Embryonic facial prominence (tissue), 1 donor: Measurements from ENCODE around the gene GANC.
A peak's percentile ranks its signal among the peaks of the same experiment; 100 is the strongest.
"Not testable (repeated sequence)": the region's sequence is repeated elsewhere in the genome, so short reads cannot be mapped to it uniquely, and the experiment has no call there.

Experiments
- DNase-seq: peaks from one replicate; pipeline ENCODE4 v3.0.0-alpha.2; 2016; ENCODE audit errors: extremely low spot score

The GANC gene, protein sequence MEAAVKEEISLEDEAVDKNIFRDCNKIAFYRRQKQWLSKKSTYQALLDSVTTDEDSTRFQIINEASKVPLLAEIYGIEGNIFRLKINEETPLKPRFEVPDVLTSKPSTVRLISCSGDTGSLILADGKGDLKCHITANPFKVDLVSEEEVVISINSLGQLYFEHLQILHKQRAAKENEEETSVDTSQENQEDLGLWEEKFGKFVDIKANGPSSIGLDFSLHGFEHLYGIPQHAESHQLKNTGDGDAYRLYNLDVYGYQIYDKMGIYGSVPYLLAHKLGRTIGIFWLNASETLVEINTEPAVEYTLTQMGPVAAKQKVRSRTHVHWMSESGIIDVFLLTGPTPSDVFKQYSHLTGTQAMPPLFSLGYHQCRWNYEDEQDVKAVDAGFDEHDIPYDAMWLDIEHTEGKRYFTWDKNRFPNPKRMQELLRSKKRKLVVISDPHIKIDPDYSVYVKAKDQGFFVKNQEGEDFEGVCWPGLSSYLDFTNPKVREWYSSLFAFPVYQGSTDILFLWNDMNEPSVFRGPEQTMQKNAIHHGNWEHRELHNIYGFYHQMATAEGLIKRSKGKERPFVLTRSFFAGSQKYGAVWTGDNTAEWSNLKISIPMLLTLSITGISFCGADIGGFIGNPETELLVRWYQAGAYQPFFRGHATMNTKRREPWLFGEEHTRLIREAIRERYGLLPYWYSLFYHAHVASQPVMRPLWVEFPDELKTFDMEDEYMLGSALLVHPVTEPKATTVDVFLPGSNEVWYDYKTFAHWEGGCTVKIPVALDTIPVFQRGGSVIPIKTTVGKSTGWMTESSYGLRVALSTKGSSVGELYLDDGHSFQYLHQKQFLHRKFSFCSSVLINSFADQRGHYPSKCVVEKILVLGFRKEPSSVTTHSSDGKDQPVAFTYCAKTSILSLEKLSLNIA (N-terminal part only)

DNA sequence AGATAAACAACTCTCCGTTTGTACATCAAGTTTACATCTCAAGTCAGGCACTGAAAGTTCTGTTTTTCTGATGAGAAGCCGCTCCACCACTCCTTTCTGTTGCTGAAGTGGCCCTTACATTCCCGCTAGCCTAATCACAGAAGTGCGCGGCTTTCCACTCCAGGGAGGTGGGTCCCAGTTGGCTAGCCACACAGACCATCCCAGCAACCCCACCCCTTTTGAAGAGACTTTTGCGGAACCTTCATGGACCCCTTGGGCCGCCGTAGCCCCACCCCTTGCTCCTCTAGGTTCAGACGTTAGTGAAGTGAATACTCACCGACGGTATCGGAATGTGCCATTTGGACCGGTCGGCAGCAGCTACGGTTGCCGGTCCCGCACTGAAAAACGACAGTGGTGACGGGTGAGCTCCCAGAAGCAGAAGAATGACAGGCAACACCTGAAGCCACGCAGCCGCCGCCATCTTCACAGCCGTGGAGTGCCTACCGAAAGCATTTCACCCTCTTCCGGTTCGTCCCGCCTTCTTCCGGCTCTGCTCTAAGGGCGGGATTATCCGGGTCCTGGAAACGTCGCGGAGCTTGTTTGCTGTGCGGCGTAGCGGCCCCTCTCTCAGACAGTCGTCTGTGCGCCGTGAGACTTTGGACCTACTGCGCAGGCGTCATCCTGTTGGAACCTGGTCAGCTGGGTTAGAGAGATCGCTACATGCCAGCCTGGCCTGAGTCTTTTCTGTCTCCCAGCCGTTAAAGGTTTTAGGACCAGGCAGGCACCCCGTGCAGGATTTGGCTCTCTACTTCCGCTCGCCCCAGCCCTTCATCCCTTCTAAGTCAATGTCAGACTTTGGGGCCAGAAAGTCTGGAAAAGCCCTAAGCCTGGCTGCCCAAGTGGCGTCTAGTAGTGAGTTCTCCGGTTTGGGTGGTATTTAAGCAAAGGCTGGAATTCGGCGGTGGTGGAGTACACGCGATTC, at the start of gene GANC, which contains the start of gene TMEM87A:
TSS of gene GANC (plus strand) at position 263 of the 961 bp plus-strand sequence. CDS start 1,281 bp downstream, outside the sequence.
TSS of gene TMEM87A (minus strand) at position 495 of the 961 bp plus-strand sequence. CDS start at position 460, 35 bp downstream.
- peak; percentile 99 for DNase-seq

DNA sequence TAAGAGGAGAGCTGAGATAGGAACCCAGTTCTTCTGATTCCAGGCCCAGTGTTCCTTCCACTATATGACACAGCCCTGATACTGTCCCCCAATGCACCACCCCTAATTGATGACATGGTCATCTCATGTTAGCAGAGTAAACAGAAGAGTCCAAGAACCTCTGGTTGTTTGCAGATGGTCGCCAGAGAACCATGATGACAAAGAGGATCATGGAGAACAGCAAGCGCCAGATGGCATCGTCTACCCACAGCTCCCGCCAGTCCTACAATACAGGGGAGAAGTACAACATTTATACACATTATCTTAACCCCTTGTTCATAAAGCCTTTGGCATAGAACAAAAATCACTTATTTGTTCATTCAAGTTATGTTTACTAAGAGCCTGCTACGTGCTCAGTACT, 46.4 kb upstream of the GANC start:
- no peak for DNase-seq

DNA sequence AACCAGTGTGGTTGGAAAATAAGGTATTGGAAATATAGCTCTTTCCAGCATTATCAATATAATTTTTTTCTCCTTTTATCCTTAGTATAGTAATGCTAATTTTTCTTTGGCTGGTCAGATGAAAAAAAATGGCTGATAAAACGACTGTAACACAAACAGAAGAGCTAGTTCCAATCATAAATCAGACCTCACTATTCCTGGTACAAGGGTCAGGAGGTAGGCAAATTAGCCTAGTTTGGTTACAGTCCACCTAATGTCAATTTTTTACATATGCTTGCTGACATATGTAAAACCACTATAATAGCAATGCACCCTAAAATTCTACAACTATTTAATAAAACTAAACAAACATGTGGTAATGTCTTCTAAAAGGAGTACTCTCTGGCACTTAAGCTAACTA, 45.0 kb upstream of the GANC start:
- DNase-seq = no peak

DNA sequence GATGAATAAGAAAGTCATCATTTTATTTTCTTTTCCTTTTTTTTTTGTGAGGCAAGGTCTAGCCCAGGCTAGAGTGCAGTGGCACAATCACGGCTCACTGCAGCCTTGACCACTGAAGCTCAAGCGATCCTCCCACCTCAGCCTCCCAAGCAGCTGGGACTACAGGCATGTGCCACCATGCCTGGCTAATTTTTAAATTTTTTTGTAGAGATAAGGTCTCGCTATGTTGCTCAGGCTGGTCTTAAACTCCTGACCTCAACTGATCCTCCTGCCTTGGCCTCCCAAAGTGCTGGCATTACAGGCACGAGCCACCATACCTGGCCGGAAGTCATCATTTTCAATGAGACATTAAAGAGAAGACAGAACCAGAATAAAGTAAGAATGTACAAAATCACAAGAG, 44.0 kb upstream of the GANC start:
- DNase-seq = not testable (repeated sequence)

DNA sequence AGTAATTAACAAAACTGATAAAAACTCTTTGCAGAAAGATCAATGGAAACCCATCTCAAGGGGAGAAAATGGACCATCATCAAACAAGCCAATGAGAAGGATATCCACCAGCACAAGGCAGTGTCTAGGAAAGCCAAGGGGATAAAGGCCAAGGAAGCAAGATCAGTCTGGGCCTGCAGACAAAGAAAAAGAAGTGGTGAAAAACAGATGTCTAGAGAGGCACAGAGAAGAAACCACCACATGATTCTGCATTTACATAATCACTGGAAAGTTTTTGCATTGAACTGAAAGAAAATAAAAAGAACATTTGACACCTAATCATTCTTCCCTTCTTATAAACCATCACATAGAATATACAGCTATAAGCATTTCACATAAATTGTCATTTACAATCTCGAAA, 41.9 kb upstream of the GANC start:
- DNase-seq = no peak

DNA sequence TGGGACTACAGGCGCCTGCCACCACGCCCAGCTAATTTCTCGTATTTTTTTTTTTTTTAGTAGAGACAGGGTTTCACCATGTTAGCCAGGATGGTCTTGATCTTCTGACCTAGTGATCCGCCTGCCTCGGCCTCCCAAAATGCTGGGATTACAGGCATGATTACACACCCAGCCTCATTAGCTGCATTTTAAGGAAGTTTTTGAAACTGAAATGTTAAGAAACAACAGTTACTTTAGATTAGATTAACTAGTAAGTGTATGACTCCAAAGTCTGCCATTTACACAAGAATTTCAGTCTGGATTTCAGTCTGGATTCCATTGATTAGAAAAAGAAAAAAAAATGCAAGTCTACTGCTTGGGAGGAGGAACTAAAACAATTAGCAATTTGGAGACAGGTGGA, 40.4 kb upstream of the GANC start:
- no peak for DNase-seq

DNA sequence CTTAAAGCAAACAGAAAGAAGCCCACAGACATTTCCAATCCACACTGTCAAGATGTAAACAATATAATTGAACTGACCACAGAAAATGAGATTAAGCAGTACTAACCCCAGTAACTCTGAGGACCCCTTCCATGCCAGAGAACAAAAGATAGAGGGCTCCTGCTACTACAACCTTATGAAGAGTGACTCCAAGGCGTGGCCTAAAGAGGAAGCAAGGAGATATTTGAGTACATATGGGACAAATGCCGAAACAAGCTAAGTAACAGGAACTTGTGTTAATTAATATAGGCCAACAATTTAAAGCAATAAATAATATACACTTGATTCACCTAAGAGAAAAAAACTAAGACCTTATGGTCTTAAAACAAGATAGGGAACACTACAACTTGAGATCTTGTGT, 39.9 kb upstream of the GANC start:
- no peak for DNase-seq

DNA sequence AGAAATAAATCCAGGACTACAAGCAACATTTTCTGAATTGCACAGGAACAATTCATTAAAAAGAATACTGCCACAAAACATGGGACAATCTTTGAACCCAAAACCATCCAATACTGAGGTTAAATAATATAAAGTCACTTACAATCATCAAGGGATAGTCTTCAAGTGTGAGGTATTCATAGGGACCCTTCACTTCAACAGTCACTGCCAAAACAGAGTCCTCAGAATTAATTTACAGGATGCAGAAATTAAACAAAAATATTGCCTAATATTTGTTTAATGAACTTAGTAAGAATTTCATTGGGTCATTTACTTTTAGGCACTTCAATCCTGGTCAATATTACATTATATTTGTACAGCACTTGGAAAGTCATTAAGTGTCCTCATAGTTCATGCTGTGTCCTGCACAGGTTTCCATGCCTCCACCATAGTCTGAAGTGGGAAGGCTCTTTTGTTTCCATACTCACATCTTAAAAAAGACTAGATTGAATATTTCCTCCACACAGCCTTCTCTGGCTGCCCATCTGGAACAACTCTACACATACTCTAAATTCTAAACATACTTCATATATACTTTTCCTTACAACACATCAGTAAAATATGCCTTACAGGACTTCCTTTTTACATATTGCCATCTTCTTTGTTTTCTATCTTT, 33.3 kb upstream of the GANC start:
- no peak for DNase-seq

DNA sequence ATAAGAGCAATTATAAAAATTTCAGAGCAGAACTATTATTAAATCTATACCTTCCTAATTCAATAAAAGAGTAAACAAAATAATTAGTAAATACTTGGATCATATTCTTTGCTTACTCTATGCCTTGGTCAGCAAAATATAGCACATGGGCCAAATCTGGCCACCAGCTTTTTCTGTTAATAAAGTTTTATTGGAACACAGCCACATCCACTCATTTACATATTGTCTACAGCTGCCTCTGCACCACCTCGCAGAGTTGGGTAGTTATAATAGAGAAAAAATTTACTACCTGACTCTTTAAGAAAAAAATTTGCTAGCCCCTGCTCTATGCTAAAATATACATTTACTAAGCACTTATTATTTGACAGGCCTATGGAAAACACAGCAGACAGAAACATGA, 32.2 kb upstream of the GANC start:
- DNase-seq = no peak

DNA sequence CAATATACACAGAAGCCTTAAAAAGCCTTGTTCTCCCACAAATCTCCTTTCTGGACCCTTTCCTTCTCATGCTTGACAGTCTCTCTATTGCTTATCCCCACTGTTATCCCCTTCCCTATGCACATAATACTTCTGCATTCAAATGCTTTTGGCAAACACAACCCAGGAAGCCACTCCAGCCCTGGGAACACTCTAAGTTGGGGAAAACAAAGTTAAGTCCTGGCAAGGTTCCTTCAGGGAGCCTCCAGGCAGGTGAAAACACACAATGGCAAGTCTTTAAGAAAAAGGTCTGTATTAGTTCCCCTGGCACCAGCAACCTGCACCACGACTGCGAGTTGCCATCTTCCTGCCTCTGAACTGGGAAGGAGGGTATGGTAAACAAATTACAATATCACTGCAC, 19.7 kb upstream of the GANC start:
- no peak for DNase-seq

DNA sequence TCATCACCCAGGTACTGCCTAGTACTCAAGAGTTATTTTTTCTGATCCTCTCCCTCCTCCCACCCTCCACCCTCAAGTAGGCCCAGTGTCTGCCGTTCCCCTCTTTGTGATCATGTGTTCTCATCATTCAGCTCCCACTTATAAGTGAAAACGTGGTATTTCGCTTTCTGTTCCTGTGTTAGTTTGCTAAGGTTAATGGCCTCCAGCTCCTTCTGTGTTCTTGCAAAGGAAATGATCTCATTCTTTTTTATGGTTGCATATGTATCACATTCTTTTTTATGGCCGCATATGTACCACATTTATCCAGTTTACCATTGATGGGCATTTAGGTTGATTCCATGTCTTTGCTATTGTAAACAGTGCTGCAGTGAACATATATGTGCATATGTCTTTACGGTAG, 8.2 kb upstream of the GANC start:
- DNase-seq = no peak

DNA sequence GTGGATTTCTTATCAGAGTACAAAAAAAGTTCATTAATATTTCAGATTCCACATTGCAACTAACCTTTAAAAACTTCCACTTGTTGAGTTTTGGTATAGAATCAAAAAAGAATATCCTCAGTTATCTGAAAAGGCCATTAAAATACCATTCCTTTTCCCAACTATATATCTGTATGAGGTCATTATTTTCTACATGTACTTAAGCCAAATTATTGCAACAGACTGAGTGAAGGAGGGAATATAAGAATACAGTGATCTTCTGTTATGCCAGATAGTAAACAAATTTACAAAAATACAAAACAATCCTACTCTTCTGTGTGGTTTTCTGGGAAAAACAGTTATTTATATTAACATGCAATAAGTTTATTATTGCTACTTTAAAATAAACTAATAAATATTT, 5.7 kb upstream of the GANC start:
- DNase-seq = no peak

DNA sequence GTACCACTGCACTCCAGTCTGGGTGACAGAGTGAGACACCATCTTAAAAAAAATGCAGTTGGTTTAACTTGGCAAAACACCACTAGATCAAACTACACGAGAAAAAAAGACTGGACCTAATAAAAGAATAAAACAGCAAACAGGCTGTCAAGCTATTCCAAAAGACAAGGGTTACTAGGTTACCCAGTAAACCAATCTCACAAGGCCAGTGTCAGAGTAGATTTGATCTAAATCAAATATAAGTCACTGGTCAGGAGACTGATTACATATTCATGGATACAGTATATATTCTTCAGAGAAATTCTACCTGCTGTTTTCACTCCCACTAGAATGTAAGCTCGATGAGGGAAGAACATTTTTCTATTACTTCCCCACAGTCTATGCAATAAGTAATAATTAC, 2.5 kb upstream of the GANC start:
- DNase-seq = no peak

DNA sequence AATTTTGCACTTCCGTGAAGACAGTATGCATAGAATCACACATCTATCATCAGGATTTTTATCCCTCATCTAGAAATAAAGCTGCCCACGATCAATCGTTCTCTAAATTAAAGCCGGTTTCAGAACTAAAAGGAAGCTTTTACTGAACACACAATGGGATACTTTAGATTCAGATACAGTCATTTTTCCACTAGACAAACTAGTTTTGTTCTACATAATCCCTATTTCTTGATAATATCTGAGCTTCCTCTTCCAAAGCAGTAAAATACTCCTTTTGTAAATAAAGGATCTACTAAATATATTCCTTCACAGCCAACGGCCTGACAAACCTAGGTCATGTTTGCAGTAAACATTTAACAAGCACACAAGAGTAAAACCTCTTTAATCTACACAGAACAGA, 2.0 kb upstream of the GANC start:
- DNase-seq = no peak

DNA sequence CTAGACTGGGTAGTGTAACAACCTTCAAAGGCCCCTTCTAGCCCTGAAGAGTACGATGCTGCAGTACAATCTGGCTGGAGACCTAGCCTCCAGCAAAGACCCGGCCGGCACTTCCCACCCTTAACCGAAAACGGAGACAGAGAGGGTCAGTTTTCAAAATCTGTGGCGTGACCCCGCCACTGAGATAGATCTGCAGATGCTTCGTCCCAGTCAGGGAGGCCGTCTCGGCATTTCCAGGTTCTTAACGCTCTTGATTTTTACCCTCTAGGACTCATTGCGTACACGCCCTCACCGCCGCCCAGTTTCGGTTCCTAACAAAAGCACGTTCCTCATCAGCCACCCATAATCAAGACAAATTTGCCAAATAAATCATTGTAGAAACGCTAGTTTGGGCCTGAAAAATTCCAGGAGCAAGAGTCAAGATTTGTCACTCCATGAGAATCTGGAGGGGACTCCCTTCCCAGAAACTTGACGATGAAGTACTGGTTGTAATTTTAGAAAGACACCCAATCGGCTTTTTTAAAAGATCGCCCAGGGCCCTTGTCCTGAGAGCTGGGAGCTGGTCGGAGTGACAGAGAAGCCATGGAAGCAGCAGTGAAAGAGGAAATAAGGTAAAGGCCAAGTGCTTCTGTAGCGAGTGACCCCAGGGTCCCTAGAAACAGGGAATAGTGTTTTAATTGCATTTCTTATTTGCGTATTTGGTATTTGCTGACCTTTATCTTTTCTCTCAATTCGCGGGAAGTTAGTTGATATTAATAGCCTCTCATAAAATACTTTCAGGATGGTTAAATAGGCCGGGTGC, 1.1 kb downstream of the GANC start:
- DNase-seq = no peak

DNA sequence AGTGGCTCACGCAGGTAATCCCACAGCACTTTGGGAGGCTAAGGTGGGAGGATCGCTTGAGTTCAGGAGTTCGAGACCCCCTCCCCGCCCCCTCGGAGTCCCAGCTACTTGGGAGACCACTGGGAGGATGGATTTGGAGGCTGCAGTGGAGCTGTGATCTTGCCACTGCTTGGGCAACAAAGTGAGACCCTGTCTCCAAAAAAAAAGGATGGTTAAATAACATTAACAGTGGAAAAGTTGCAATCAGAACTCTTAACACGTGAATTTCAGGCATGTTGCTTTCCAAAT, 1.6 kb downstream of the GANC start:
- no peak for DNase-seq

DNA sequence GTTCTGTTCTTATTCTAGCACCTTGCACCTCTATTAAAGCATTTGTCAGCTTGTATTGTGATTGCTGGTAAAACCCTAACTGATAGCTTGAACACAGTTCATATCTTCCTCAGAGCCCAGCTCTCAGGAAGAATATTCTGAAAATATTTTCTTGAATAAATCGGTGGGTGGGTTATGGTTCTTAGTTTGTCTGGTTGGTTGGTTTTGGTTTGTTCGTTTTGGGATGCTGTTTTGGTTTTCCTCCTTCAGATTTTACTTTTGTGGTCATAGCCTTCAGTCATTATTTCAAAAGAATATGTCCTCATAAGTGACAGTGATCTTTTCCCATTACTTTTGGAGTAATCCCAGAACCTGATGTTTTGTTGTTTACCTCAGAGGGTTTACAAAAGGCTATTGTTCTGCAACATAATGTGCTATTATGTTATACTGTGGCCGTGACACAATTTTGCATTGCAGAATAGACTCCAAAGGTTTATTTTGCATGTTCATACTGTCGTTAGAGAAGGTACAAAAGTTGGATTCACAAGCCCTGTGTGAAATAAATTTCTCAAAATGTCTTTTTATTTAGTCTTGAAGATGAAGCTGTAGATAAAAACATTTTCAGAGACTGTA, 2.9 kb downstream of the GANC start:
- DNase-seq = no peak

DNA sequence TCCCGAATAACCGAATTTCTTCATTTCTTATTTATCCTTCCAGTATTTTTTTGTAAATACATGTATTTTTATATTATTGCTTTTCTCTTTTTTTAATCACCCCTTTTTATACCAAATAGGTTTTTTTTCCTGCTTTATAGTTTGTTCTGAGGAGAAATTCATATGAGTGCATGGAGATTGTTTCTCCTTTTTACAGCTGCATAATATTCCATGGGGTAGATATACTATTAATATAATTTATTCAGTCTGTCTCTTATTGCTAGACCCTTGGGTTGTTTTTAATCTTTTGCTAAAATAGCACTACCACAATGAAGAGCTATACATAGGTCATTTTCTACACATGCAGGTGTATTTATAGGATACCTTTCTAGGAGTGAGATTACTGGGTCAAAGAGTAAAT, 3.8 kb downstream of the GANC start:
- no peak for DNase-seq

DNA sequence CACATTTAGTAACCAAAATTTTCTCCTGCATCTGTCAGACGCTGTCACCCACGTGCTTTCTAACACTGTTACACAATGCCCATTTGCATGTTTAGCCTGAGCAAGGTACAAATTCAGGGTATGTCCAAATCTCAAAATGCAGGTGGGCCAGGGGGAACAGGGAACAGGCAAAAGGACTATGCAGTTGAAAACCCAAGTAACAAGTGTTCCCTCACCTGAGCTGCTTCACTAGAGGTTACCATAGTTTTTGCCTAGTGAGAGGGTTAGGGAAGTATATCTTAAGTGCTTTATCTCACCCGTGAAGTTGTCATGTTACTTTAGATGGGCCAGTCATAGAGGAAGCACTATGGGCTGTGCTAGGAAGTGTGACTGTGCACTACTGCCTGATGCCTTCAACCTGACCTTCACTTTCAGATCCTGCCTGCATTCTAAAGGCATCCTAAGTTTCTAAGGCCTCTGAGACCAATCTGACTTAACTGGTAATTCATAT, 6.3 kb downstream of the GANC start:
- no peak for DNase-seq

DNA sequence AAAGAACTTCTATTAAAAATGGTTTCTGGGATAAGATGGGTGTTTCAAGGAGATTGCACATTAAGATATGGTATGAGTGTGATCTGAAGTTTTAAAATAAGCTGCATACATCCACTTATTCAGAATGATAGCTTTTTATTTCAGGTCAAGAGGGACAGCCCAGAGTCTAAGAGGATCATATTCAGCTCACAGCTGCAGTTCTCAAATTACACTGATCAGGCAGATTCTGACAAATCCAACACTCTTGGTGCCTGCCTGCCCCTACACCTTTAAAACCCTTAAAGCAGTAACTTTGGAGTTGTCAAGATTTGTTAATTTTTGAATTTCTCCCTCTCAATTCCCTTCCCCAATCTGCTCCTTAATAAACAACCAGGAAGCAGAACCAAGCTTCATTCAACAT, 9.3 kb downstream of the GANC start:
- DNase-seq = no peak
